GM13976 (cell line): Measurements from ENCODE around the gene ELMO1.

Source experiments
- DNase-seq: peaks from one replicate; pipeline ENCODE4 v3.0.0; 2012; ENCODE audit warnings: low spot score
- CTCF ChIP-seq: IDR thresholded peaks from 2 replicates; pipeline ENCODE4 v1.5.1; 2012; ENCODE audit warnings: borderline replicate concordance, mild to moderate bottlenecking; ENCODE audit not compliant: insufficient read depth; ENCODE audit errors: extremely low read depth, missing control alignments, control extremely low read depth
- in situ Hi-C: fragments of 300-500 bp; cut with MboI; formaldehyde crosslinking; loops from one replicate; pipeline ENCODE4 v1.12.0; 2022; ENCODE audit warnings: low sequenced_read_pairs, mixed read lengths, inconsistent platforms; ENCODE audit not compliant: unreplicated experiment

ELMO1 gene

GRCh38 chr7:37216923-37217322, 231.7 kb downstream of the ELMO1 start:
- no peak for DNase-seq
- no peak for TF ChIP-seq CTCF
- in situ Hi-C loops = loop anchor here (10.0 to 25.0 kb wide), 2 partner anchors 128 to 620 kb away; partner anchors contain the start of gene NME8

DNA sequence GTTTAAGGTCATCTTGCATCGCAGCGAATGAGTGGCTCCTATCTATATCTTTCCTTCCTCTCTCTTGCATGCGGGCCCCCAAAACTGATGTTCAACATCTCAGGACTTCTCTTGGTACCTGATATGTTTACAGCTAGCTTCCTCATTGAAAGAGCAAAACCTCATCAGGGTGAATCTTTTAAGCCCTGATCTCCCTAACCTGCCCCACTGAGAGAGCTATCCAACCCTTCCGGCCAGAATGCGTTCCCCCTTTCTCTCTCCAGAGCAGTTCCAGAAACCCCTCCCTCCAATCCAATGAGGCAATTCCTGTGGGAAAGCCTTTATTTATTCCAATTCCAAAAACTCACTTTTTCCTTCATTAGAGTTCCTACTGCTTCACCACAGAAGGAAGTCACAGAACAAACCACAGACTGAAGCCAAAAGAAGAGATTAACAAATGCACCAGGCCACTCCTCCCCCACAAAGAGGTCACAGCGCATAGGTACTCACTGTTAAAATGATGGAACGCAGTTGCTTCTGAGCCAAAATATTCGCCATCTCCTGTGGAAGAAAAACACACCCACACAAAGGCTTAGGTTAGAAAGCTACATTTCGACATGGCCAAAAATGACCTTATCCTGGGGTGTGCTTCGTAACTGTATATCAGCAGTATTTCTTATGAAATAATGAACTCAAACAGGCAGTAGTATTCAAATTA, 232.4 kb downstream of the ELMO1 start:
- DNase-seq = no peak
- in situ Hi-C loops = loop anchor here (10.0 to 25.0 kb wide), 2 partner anchors 128 to 621 kb away; partner anchors contain the start of gene NME8
- no peak for TF ChIP-seq CTCF

- DNase-seq = no peak
- in situ Hi-C loops = loop anchor here (10.0 to 25.0 kb wide), 2 partner anchors 129 to 622 kb away; partner anchors contain the start of gene NME8
- no peak for TF ChIP-seq CTCF
Observed at GRCh38 chr7:37215290-37215923, 233.3 kb downstream of the ELMO1 start.

DNA sequence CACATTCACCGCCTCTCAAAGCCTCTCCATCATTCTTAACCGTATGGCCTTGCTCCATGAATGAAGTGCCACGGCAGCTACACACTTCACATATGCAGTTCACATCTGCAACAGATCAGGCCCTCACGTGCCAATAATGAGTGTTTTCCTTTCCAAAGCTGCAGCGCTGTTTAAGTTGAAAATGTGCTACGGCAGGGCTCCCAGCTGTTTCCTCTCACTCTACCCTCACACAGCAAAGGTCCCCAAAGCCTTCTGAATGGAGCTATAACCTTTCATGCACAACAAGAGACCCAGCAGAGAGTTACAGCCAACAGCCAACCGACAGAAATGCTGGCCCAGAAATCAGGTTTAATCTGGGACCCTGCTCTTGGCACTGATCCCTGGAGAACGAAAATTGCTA, 236.1 kb downstream of the ELMO1 start:
- no peak for TF ChIP-seq CTCF
- no peak for DNase-seq
- in situ Hi-C loops = loop anchor here (10.0 to 25.0 kb wide), 2 partner anchors 132 to 625 kb away; partner anchors contain the start of gene NME8

DNA sequence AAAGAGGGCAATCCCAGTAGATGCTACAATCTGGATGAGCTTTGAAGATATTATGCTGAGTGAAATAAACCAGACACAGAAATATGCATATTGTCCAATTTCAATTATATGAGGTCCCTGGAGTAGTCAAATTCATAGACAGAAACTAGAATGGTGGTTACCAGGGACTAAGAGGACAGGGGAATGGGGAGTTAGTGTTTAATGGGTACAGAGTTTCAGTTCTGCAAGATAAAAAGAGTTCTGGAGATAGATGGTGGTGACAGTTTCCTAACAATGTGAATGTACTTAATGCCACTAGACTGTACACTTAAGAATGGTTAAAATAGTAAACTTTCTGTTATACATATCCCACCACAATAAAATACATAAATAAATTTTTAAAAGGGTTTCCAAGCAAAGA, 236.6 kb downstream of the ELMO1 start:
- TF ChIP-seq CTCF = no peak
- in situ Hi-C loops = loop anchor here (10.0 to 25.0 kb wide), 2 partner anchors 133 to 625 kb away; partner anchors contain the start of gene NME8
- no peak for DNase-seq

DNA sequence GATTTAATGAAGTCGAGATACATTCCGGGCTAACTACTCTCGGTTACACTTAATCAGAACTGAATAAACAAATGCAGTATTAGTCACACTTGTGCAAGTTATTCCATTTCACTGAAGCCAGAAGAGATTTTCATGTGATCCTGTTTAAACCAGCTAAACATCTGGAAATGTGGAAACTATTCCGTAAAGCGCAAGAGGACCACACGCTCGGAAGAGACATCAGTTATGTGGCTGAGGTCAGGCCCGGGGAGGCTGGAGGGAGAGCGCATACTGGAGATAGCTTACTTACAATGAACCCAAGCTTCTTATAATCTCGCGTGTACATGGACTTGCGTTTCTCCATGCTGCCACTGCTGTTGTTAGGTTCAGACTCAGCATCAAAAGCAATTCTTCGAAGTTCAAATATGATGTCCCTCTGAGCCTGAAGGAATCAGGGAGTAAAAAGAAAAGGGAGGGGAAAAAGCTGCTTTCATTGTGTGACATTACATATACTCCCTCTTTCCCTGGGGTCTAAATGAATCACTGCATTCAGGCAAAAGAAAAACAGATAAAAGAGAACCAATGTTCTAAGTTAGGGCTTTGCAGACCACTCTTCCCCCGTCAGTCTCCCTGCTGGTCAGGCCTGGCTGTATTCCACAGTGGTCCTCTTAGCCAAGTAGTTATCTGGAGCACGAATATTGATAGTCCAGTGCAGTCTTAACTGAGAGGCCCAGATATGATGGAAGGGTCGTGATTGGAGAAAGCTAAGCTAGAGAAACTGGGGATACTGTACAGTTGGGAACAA, 237.4 kb downstream of the ELMO1 start:
- in situ Hi-C loops = loop anchor here (10.0 to 25.0 kb wide), 2 partner anchors 134 to 626 kb away; partner anchors contain the start of gene NME8
- DNase-seq = no peak
- TF ChIP-seq CTCF = no peak
